HG03095 (cell line): ENCODE results near the gene LSM14A.
A peak's percentile ranks its signal among the peaks of the same experiment; 100 is the strongest.
"Not testable (repeated sequence)": the region's sequence is repeated elsewhere in the genome, so short reads cannot be mapped to it uniquely, and the experiment has no call there.

Experiments
- ATAC-seq: cut with Tn5 transposase; IDR thresholded peaks from one replicate; pipeline ENCODE4 v1.9.1; 2021; ENCODE audit warnings: moderate library complexity; ENCODE audit not compliant: unreplicated experiment

The LSM14A gene

DNA sequence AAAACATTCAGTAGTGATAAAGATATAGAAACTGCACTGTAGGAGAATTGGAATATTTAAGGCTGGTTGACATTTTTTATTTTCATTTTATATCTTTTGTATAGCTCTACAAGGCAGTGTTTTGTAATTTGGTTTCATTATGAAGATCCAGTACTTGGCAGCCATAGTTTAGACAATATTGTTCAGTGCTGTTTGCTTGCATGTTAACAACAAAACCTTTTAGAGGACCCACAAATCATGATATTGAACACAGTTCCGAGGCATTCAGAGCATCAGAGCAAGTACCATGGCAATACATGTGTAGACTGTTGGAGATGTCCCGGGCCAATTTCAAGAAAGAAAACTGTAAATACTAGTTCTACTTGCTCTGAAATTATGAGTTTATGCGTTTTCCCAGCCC lies 56.5 kb downstream of the LSM14A start:
- ATAC-seq: no peak

DNA sequence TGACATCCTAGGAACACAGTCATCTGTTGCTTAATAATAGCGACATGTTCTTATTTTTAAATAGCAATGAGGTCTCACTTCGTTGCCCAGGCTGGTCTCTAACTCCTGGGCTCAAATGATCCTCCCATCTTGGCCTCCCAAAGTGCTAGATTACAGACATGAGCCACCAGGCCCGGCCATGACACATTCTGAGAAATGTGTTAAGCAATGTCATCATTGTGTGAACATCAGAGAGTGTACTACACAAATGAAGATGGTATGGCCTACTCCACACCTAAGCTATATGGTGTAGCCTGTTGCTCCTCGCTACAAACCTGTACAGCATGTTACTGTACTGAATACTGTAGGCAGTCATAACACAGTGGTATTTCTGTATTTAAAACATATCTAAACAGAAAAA lies 57.4 kb downstream of the LSM14A start:
- no peak for ATAC-seq

DNA sequence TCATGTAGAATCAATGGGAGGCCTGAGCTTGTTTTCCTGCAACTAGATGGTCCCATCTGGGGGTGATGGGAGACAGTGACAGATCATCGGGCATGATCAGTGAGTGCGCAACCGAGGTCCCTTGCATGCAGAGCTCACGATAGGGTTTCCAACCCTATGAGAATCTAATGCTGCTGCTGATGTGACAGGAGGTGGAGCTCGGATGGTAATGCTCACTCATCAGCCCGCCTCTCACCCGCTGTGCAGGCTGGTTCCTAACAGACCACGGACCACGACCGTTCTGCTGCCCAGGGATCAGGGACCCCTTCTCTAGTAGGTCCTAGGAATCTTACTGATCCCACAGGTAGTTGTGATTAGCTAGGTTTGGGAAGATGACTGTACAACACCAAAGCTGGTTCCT lies 58.5 kb downstream of the LSM14A start:
- no peak for ATAC-seq

DNA sequence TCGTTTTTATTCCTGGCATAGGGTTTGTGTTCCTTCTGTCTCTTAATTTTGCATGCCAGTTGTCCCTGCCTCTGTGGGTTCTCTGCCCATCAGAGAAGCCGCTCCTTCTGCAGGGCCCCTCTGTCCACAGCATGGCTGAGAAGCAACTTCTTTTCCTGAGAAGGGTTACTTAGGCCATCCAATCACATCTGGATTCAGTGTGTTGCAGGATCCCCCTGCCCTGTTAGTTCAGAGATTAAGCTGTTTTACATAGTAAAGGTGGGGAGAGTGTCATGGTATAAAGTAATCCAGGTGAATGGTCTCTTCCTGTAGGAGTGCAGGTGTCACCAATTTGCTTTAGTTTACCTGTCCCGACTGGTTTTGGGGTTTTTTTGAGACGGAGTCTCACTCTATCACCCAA lies 59.1 kb downstream of the LSM14A start:
- no peak for ATAC-seq

DNA sequence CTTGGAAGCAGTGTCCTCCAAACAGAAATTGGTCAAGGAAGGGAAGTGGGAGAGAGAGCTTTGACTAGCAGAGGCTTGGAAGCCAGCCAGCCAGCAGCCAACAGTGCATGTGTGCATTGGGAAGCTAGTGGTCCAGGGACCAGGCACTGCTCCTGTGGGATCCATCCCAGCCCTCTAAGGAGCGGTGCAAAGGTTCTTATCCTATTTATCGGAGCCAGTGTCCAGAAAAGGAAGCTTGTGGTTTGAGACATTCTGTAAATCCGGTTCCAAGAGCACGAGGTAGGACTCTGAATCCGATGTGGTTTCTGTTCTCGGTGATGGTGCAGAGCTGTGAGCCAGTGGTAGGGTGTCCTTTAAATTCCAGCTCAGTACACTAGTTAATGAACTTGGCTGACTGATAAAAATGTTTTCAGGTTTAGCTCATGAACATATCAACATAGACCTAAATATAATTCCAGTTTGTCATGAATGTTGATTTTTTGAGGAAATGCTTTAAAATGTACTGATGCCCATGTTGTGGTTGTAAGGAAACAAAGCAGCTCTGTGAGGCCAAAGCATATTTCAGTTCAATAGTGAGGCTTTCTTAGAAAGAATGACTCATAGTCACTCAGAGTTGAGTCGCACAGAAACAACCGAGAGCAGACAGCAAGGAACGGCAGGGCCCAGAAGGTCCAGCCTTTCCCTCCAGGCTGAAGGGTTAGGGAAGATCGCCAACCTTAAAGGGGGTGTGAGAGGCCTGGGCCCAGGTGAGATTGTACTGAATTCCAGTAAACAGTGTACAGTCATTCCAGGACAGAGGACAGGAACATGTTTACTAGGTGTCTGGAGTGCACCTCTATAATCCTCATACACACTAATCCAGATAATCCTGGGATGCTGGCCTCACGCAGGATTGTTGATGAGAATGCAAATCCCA lies 60.5 kb downstream of the LSM14A start:
- ATAC-seq: no peak

DNA sequence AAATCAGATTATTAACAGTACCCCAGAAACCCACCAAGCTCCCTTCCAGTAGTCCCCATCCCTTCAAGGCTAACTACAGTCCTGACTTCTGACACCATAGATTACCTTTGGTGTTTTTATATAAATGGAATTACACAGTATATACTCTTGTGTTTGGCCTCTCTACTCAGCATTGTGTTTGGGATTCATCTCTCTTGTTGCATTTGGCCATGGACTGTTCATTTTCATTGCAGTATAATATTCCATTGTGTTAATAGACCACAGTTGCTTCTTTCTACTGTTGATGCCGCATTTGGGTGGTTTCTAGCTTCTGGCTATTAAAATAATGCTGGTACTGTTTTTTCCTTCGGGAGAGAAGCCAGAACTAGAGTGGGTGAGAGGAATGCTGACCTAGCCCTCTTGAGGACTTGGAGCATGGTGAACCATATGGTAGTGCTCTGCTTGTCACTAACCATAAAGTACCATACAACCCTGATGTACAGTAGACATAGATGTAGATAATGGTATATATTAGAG lies 63.2 kb downstream of the LSM14A start:
- no peak for ATAC-seq

DNA sequence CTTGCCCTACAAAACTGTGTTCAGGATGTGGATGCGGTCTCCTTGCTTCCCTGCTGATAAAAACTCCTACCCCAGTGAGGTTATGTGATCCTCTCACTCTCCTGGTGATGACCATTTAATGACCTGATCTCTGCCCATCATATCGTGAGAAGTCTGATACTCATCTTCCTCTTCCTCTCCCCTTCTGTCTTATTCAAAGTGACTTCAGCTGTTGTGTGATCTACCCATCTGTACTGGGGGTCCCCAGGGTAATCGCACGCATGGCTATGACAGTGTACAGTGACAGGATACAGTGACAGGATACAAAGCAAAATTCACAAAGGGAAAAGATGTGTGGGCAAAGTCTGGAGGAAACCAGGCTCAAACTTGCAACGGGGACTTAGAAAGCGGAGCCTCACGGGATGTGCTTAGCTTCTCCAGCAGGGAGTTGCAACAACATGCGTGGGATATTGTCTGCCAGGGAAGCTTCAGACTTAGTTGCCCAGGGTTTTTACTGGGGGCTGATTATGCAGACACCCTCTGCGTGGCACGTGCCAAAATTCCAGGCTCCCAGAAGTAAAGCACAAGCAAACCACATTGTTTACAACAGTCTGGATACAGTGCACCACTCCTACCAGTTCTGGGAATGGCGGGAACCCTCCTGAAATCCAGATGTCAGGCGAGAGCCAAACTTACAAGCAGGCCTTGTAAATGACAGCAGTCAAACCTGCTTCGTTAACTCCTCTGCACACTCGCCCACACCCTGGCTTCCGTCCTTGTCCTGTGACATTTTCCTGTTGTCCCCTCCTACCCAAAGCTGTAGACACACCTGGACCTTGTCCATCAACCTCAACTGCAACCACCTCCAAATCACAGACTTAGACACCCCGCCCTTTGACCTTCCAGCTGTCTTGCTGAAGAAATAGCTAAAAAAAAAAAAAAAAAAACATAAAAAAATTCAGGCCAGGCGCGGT lies 64.0 kb downstream of the LSM14A start:
- no peak for ATAC-seq

DNA sequence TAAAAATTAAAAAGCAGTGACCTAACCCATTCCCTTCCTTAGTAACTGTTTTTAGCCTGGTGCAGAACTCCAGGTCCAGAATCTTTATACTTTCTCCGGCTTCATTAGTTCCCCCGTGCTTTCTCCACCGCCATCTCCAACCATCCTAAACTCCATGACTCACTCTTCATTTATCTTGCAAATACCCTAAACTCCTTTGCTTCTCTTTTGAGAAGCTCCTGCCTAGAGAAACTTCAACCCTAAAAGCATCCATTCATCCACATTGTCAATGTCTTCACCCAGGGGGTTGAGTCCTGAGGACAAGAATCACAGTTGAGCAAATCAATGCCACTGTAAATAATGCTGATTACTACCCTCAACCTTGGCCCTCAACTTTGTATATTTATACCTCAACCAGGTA lies 65.0 kb downstream of the LSM14A start:
- no peak for ATAC-seq

DNA sequence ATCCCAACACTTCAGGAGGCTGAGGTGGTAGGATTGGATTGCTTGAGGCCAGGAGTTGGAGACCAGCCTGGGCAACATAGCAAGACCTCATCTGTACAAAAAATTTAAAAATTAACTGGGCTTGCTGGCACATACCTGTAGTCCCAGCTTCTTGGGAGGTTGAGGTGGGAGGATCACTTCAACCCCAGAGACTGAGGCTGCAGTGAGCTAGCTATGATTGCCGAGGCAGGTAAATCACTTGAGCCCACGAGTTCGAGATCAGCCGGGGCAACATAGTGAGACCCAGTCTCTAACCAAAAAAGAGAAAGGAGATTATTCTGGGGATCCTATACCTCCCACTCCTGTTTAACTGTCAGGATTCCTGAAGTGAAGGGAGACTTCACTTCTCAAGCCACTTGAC lies 65.6 kb downstream of the LSM14A start:
- no peak for ATAC-seq

DNA sequence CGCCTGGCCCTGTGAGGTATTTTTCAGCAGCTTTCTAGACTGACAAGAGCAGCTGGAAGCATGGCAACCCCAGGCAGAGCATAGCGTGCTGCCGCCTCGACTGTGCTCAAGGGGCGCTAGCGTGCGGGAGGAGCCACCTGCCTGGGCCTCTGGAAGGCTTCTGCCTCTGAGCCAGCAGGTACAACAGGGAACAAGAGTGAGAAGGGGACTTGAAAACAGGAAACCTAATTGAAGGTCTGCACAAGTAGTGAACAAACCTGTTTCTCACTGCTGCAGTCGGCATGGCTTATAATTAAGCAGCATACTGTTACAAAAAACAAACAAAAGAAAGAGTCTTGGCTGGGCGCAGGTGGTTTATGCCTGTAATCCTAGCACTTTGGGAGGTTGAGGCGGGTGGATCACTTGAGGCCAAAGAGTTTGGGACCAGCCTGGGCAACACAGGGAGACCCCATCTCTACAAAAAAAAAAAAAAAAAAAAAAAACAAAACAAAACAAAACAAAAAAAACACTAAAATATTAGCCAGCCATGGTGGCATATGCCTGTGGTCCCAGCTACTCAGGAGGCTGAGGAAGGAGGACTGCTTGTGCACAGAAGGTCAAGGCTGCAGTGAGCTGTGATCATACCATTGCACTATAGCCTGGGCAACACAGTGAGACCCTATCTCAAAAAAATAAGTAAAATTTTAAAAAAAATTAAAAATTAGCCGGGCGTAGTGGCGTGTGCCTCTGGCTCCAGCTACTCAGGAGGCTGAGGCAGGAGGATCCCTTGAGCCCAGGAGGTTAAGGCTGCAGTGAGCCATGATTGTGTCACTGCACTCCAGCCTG lies 69.4 kb downstream of the LSM14A start:
- ATAC-seq: no peak

DNA sequence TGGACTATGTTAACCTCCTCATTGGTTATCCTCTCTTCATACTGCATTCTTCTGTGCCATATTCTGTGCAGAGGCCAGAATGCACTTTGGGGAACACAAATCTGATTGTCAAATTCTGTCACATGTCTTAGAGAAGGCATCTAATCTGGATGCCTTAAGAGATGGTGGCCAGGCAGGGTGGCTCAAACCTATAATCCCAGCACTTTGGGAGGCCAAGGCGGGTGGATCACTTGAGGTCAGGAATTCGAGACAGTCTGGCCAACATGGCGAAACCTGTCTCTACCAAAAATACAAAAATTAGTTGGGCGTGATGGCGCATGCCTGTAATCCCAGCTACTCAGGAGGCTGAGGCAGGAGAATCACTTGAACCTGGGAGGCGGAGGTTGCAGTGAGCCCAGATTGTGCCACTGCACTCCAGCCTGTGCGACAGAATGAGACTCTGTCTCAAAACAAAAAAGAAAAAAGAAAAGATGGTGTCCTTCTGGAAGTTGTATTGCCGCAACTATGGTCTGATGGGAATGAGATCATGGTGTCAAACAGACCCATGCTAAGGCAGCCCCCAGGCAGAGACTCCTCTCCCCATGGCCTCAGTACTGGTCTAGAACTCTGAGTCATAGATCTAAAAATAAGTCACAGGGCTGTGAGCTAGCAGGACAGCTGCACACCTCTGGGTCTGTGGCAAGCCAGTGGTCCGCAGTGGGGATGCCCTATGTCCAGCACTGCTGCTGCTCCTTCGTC lies 71.0 kb downstream of the LSM14A start:
- peak; percentile 65 for ATAC-seq

DNA sequence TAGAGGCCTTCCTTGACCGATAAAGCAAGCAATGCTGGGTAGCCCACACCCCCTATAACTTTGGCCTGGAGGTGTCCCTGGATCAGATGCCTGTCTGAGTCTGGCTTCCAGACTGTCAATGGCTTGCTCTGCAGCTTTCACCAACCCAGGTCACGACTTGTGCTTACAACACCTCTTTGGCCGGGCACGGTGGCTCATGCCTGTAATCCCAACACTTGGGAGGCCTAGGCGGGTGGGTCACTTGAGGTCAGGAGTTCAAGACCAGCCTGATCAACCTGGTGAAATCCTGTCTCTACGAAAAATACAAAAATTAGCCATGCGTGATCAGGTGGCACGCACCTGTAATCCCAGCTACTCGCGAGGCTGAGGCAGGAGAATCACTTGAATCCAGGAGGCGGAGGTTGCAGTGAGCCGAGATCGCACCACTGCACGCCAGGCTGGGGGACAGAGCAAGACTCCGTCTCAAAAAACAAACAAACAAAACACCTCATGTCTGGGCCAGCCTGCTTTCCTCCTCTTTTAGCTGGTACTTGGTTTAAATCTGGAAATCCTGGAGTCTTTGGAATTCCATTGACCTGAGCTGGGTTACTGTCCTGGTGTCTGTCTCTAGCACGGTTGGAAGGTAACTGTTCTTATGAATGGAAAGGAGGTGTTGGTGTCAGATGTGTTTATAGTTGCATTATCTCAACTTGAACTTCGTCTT lies 71.7 kb downstream of the LSM14A start:
- ATAC-seq: no peak

DNA sequence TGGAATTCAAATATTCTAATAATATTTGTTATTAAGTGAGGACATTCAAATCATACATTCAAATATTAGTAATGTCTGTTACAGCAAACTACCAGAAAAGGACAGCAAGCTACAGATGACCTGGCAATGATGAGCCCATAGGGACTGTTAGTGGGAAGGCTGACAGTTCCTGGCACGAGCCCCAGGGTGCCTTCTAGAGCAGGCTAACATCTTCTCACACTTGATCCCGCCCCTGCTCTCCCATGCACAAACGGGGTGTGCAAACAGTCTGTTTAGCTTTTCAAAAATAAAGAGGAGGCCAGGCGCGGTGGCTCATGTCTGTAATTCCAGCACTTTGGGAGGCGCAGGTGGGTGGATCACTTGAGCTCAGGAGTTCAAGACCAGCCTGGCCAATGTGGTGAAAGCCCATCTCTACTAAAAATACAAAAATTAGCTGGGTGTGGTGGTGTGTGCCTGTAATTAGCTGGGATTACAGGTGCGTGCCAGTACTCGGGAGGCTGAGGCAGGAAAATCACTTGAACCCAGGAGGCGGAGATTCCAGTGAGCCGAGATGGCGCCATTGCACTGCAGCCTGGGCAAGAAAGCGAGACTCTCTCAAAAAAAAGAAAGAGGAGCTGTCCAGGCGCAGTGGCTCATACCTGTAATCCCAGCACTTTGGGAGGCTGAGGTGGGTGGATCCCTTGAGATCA lies 72.5 kb downstream of the LSM14A start:
- ATAC-seq: no peak

DNA sequence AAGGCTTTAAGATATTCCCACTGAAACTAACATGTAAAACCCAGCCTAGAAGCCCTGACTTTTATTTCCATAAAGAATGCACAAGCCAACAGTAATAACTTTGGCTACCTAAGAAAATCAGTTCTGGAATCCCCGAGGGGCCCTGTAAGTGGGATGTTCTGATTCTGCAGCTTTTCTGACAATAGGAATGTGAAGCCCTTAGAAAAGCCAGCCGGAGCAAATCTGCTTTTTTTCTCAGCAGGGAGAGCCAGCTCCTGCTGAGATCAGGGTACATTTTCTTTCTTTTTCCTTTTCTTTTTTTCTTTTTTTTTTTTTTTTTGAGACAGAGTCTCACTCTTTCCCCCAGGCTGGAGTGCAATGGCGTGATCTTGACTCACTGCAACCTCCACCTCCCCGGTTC lies 74.0 kb downstream of the LSM14A start:
- ATAC-seq: no peak

DNA sequence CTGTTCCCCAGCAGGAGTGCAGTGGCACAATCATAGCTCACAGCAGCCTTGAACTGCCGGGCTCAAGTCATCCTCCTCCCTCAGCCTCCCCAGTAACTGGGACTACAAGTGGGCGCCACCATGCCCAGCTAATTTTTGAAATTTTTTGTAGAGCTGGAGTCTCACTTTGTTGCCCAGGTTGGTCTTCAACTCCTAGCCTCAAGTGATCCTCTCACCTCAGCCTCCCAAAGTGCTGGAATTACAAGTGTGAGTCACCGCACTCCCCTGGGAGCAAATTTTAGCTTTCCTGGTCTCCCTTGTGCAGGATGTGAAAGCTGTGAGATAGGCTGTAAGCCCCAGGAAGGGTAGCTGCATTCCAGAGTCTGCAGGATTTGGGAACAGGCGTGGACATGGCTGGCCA lies 76.6 kb downstream of the LSM14A start:
- ATAC-seq: no peak

DNA sequence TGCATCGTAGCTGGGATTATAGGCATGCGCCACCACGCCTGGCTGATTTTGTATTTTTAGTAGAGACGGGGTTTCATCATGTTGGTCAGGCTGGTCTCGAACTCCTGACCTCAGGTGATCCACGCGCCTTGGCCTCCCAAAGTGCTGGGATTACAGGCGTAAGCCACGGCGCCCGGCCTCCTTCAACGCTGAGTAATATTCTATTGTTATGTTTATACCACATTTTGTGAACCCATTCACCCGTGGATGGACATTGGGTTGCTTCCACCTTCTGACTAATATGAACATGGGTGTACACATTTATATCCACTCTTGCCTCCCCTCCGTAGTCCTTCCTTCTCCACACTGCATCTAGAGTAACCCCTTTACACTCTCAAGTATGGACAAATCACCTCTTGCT lies 80.9 kb downstream of the LSM14A start:
- not testable (repeated sequence) for ATAC-seq

DNA sequence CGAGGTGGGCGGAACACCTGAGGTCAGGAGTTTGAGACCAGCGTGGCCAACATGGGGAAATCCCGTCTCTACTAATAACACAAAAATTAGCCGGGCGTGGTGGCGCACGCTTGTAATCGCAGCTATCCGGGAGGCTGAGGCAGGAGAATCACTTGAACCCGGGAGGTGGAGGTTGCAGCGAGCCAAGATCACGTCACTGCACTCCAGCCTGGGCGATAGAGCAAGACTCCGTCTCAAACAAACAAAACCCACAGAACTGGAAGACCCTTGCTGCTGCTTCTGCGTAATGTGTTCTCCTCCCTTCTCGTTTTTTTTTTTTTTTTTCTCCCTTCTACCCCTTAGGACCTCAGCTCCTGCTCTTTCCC lies 81.4 kb downstream of the LSM14A start:
- not testable (repeated sequence) for ATAC-seq

DNA sequence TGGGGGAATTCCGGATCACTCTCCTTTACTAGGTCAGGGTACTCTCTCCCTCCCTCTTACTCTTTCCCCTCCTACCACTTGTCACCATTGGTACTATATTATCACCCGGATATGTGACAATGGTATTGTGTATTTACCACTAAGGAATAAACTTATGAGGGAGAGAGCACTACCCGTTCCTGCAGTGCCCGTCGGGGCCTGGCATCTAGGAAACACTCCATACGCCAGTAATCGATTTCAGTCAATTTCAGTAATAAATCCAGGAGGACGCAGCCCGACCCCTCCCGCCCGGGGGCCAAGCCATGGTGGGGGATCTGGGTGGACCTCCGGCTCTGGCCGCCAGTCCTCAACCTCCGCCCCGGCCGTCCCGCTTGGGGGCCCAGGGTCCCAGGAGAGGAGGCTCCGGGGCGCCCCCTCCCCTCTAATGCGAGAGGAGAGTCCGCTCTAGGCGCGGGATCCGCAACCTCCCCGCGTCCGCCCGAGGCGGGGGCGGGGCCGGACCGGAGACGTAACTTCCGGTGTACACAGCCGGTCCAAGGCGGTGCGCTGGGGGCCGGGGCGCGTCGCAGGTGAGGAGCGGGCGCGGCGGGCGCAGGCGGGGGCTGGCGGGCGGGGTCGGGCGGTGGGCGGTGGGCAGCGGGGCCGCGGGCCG lies 81.9 kb downstream of the LSM14A start, which contains the start of gene GARRE1:
Gene GARRE1, plus strand, starts transcription at position 509 of the 652 bp plus-strand sequence. CDS start 45,920 bp downstream, outside the sequence.
- ATAC-seq: peak; percentile 85
